ENCODE data around the gene RIT1. TPM values are rescaled to one million over a fixed set of nuclear protein-coding genes. Genes with fewer than 3 reads are reported as not detected.

Gene RIT1
- total and polyA plus RNA-seq, 4 donors = 15.8 to 58.2 (median 42.5) TPM

- Histone ChIP-seq H3K27ac (ENCODE audit: low read depth in 1 of 2, low read length in 1 of 2) (peak overlapping the region; percentile 82 to 87), H3K9me3 (ENCODE audit: control insufficient read depth in 4 of 4, insufficient read depth in 3 of 4, low read length in 3 of 4) (no peaks in the 10 kb centered on the region), H3K4me3 (peak overlapping the region; percentile 85), H3K36me3 (ENCODE audit: control insufficient read depth in 4 of 4, insufficient read depth in 4 of 4, low read length in 4 of 4) (peaks cover 15 to 21% (median 18%) of the 10 kb centered on the region in 4 donors), H3K27me3 (ENCODE audit: control insufficient read depth in 3 of 3, insufficient read depth in 3 of 3, low read length in 2 of 3) (no peaks in the 10 kb centered on the region), H3K9ac (ENCODE audit: insufficient read depth in 1 of 2, low read length in 2 of 2) (peak overlapping the region; percentile 67 to 73), H3K4me1 (ENCODE audit: control insufficient read depth in 5 of 5, insufficient read depth in 5 of 5, low read length in 5 of 5) (peaks cover 0 to 26% (median 5%) of the 10 kb centered on the region in 5 donors)
- TF ChIP-seq, protein P1, sequence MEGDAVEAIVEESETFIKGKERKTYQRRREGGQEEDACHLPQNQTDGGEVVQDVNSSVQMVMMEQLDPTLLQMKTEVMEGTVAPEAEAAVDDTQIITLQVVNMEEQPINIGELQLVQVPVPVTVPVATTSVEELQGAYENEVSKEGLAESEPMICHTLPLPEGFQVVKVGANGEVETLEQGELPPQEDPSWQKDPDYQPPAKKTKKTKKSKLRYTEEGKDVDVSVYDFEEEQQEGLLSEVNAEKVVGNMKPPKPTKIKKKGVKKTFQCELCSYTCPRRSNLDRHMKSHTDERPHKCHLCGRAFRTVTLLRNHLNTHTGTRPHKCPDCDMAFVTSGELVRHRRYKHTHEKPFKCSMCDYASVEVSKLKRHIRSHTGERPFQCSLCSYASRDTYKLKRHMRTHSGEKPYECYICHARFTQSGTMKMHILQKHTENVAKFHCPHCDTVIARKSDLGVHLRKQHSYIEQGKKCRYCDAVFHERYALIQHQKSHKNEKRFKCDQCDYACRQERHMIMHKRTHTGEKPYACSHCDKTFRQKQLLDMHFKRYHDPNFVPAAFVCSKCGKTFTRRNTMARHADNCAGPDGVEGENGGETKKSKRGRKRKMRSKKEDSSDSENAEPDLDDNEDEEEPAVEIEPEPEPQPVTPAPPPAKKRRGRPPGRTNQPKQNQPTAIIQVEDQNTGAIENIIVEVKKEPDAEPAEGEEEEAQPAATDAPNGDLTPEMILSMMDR (IDR thresholded peaks at IDR 0.05; ENCODE audit: control extremely low read depth, extremely low read depth) = no peak
- DNase-seq (no peak), ATAC-seq (ENCODE audit: insufficient read depth, low FRiP score) (no peak)
- 52 to 58% methylated on average over 20 of the region's 20 CpGs for WGBS, 2 donors
Observed at GRCh38 chr1:155856257-155856974, 54.7 kb downstream of the RIT1 start.

- TF ChIP-seq, protein P1 (IDR thresholded peaks at IDR 0.05; ENCODE audit: control extremely low read depth, extremely low read depth) = no peak
- DNase-seq = no peak
- peaks cover 20 to 36% (median 26%) of the 10 kb centered on the region in 4 donors for H3K36me3 ChIP-seq (ENCODE audit: control insufficient read depth in 4 of 4, insufficient read depth in 4 of 4, low read length in 4 of 4)
- no peak overlapping the region for H3K4me3 ChIP-seq
- WGBS, 2 donors = 90 to 92% methylated on average over 3 of the region's 3 CpGs
- ATAC-seq (ENCODE audit: insufficient read depth, low FRiP score) = no peak
- H3K4me1 ChIP-seq (ENCODE audit: control insufficient read depth in 5 of 5, insufficient read depth in 5 of 5, low read length in 5 of 5) = peaks cover 0 to 4% (median 0%) of the 10 kb centered on the region in 5 donors
- H3K9ac ChIP-seq (ENCODE audit: insufficient read depth in 1 of 2, low read length in 2 of 2) = peak overlapping the region in 1 of 2 donors; percentile 3
- H3K27me3 ChIP-seq (ENCODE audit: control insufficient read depth in 3 of 3, insufficient read depth in 3 of 3, low read length in 2 of 3) = no peaks in the 10 kb centered on the region
- no peaks in the 10 kb centered on the region for H3K9me3 ChIP-seq (ENCODE audit: control insufficient read depth in 4 of 4, insufficient read depth in 3 of 4, low read length in 3 of 4)
- H3K27ac ChIP-seq (ENCODE audit: low read depth in 1 of 2, low read length in 1 of 2) = no peak overlapping the region
Observed at GRCh38 chr1:155850345-155850744, 60.8 kb downstream of the RIT1 start.

DNA sequence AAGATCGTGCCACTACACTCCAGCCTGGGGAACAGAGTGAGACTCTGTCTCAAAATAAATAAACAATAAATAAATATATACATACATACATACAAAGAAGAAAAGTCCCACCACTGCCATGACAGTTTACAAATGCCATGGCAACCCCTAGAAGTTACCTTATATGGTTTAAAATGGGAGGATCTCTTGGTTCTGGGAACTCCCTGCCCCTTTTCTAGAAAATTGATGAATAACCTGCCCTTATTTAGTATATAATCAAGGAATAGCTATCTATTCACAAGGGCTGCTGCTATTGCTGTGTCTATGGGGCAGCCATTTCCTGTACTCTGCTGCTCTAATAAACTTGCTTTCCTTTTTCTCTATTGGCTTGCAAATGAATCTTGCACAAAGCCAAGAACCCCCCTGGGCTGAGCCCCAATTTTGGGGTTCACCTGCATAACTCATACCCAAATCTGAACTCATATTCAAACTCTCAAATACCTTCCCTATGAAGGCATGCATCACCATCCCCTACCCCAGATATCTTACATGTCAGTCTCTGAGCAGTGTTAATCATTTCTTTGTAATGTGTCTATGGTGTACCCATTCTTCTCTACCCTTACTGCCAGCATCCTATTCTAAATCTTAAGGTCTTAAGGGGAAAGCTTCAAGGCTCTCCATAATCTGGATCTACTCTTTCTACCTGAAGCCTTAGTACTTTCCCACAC lies 63.2 kb downstream of the RIT1 start:
- TF ChIP-seq, protein P1 (IDR thresholded peaks at IDR 0.05; ENCODE audit: control extremely low read depth, extremely low read depth) = no peak
- H3K27ac ChIP-seq (ENCODE audit: low read depth in 1 of 2, low read length in 1 of 2) = no peak overlapping the region
- ATAC-seq (ENCODE audit: insufficient read depth, low FRiP score) = no peak
- no peaks in the 10 kb centered on the region for H3K27me3 ChIP-seq (ENCODE audit: control insufficient read depth in 3 of 3, insufficient read depth in 3 of 3, low read length in 2 of 3)
- no peak overlapping the region for H3K9ac ChIP-seq (ENCODE audit: insufficient read depth in 1 of 2, low read length in 2 of 2)
- H3K4me1 ChIP-seq (ENCODE audit: control insufficient read depth in 5 of 5, insufficient read depth in 5 of 5, low read length in 5 of 5) = peaks cover 0 to 6% (median 0%) of the 10 kb centered on the region in 5 donors
- H3K36me3 ChIP-seq (ENCODE audit: control insufficient read depth in 4 of 4, insufficient read depth in 4 of 4, low read length in 4 of 4) = peaks cover 9 to 25% (median 19%) of the 10 kb centered on the region in 4 donors
- no peak for DNase-seq
- 90 to 94% methylated on average over 1 of the region's 1 CpG for WGBS, 2 donors
- H3K9me3 ChIP-seq (ENCODE audit: control insufficient read depth in 4 of 4, insufficient read depth in 3 of 4, low read length in 3 of 4) = no peaks in the 10 kb centered on the region
- H3K4me3 ChIP-seq = no peak overlapping the region

Small RNA genes within 50 kb of the gene (small RNA-seq; reads per million reads assigned to genes)
- gene MIR6738 (ENCODE audit: low replicate concordance) (not detected), gene RF00015 (ENCODE audit: low replicate concordance) (not detected), gene SCARNA4 (ENCODE audit: low replicate concordance) (not detected), gene SNORA80E (ENCODE audit: low replicate concordance) (31.5 reads per million, percentile 97 among the genes with 10 or more reads in this experiment)

Other genes starting within 250 kb of the RIT1 start
- 100 to 1,000 TPM in 1 of 2 donors, 10 to 100 TPM in 1; 55.6 to 177 TPM for gene YY1AP1, start 222.6 kb downstream of the RIT1 start, total RNA-seq
- gene YY1AP1, start 222.6 kb downstream of the RIT1 start, polyA plus RNA-seq = 10 to 100 TPM; 25.7 to 41.0 TPM
- gene DAP3, start 222.3 kb downstream of the RIT1 start, total RNA-seq = 10 to 100 TPM; 50.0 to 99.5 TPM
- gene DAP3, start 222.3 kb downstream of the RIT1 start, polyA plus RNA-seq = 100 to 1,000 TPM in 1 of 2 donors, 10 to 100 TPM in 1; 85.1 to 101 TPM
- 10 to 100 TPM; 46.1 to 61.4 TPM for gene GON4L, start 54.1 kb downstream of the RIT1 start, total RNA-seq
- 10 to 100 TPM; 16.2 to 18.6 TPM for gene GON4L, start 54.1 kb downstream of the RIT1 start, polyA plus RNA-seq
- 10 to 100 TPM in 1 of 2 donors, 1 to 10 TPM in 1; 9.0 to 22.4 TPM for gene SYT11, start 51.8 kb downstream of the RIT1 start, total RNA-seq
- gene SYT11, start 51.8 kb downstream of the RIT1 start, polyA plus RNA-seq = 1 to 10 TPM in 1 of 2 donors, under 1 TPM in 1; 0.91 to 7.3 TPM
- 10 to 100 TPM; 35.0 to 63.1 TPM for gene KHDC4, start 23.1 kb upstream of the RIT1 start, total RNA-seq
- 10 to 100 TPM; 15.4 to 34.2 TPM for gene KHDC4, start 23.1 kb upstream of the RIT1 start, polyA plus RNA-seq
- not detected for gene RXFP4, start 30.3 kb upstream of the RIT1 start, total RNA-seq
- gene RXFP4, start 30.3 kb upstream of the RIT1 start, polyA plus RNA-seq = under 1 TPM; 0.05 to 0.20 TPM
- gene ARHGEF2, start 67.2 kb upstream of the RIT1 start, total RNA-seq = 100 to 1,000 TPM; 148 to 289 TPM
- gene ARHGEF2, start 67.2 kb upstream of the RIT1 start, polyA plus RNA-seq = 10 to 100 TPM; 72.0 to 91.4 TPM
- 100 to 1,000 TPM; 281 to 289 TPM for gene SSR2, start 109.6 kb upstream of the RIT1 start, total RNA-seq
- gene SSR2, start 109.6 kb upstream of the RIT1 start, polyA plus RNA-seq = 100 to 1,000 TPM; 294 to 467 TPM
- 10 to 100 TPM; 25.0 to 27.2 TPM for gene UBQLN4, start 142.4 kb upstream of the RIT1 start, total RNA-seq
- gene UBQLN4, start 142.4 kb upstream of the RIT1 start, polyA plus RNA-seq = 10 to 100 TPM; 16.2 to 20.8 TPM
- gene LAMTOR2, start 143.4 kb upstream of the RIT1 start, total RNA-seq = 10 to 100 TPM; 71.2 to 71.5 TPM
- gene LAMTOR2, start 143.4 kb upstream of the RIT1 start, polyA plus RNA-seq = 100 to 1,000 TPM; 135 to 143 TPM
- gene RAB25, start 149.8 kb upstream of the RIT1 start, total RNA-seq = 10 to 100 TPM; 62.7 to 75.2 TPM
- 100 to 1,000 TPM in 1 of 2 donors, 10 to 100 TPM in 1; 99.2 to 156 TPM for gene RAB25, start 149.8 kb upstream of the RIT1 start, polyA plus RNA-seq
- gene MEX3A, start 171.1 kb upstream of the RIT1 start, total RNA-seq = 1 to 10 TPM; 1.1 to 8.1 TPM
- gene MEX3A, start 171.1 kb upstream of the RIT1 start, polyA plus RNA-seq = under 1 TPM; 0.26 to 1.00 TPM
- 100 to 1,000 TPM; 182 to 547 TPM for gene LMNA, start 203.4 kb upstream of the RIT1 start, total RNA-seq
- gene LMNA, start 203.4 kb upstream of the RIT1 start, polyA plus RNA-seq = 100 to 1,000 TPM; 163 to 205 TPM
- 10 to 100 TPM; 22.7 to 46.9 TPM for gene SEMA4A, start 242.2 kb upstream of the RIT1 start, total RNA-seq
- 10 to 100 TPM; 26.9 to 54.9 TPM for gene SEMA4A, start 242.2 kb upstream of the RIT1 start, polyA plus RNA-seq

Measured in lung (tissue), 13 donors.